HG03139 (cell line): ENCODE results near the gene WBP2.

ENCODE experiments used
- ATAC-seq: cut with Tn5 transposase; IDR thresholded peaks from one replicate; pipeline ENCODE4 v1.9.1; 2021; ENCODE audit not compliant: unreplicated experiment

The WBP2 gene

GRCh38 chr17:75828741-75829140 is 26.4 kb downstream of the WBP2 start:
- no peak for ATAC-seq

DNA sequence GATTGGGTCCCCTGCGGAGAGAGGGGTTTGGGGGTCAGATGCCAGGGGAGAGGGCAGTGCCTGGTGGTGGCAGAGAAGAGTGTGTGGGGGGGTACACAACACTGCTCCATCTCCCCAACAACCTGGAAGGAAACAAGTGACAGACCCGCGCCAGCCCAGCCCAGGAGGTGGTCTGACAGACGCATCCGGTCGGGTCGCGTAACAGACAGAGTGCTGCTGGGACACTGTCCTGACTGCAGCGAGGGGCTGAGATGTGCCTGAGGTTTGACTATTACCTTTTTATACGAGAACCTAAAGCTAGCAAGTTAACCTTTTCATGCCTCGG is 27.1 kb downstream of the WBP2 start:
- ATAC-seq, result no peak

GRCh38 chr17:75827308-75828075 is 27.6 kb downstream of the WBP2 start:
- no peak for ATAC-seq

GRCh38 chr17:75826561-75827307 is 28.4 kb downstream of the WBP2 start:
- ATAC-seq, result no peak

DNA sequence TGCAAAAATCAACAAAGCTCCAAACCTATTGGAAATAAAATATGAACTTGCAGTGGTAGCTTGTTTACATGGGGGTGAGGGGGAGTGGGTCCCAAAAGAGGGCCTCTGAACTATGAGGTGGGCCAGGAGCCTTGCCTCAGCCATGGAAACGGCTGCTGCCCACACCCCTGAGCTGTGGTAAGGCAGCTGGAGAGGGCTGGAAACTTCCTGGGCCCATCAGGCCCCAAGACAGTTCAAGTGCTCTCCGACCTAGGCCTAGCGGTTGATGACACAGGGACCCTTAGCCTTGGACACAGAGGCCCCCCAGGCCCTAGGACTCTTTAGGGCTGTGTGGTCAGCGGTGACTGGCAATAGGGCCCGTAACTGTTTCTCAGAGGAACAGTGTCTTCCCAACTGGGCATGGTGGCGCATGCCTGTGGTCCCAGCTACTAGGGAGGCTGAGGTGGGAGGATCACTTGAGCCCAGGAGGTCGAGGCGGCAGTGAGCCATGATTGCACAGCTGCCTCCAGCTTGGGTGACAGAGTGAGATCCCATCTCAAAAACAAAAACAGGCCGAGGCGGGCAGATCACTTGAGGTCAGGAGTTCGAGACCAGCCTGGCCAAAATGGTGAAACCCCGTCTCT is 29.3 kb downstream of the WBP2 start:
- no peak for ATAC-seq

DNA sequence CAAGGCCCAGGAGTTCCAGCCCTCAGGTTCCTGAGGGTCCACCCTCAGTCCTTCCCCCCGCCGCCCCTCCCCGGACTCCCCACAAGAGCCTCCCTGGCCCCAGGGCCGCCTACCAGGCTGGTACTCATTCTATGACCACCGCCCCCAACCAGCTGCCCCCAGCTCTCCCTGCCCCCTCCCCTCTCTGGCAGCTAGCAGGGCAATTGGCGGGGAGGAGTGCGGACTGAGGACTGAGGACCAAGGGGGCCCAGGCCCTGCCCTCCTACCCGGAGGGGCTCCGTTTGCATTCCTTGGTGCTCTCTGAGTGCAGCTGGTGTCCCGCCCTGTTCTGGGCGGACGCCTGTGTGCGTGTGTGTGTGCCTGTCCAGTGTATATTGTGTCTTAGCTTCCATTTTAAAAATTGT is 30.0 kb downstream of the WBP2 start:
- ATAC-seq, result no peak

DNA sequence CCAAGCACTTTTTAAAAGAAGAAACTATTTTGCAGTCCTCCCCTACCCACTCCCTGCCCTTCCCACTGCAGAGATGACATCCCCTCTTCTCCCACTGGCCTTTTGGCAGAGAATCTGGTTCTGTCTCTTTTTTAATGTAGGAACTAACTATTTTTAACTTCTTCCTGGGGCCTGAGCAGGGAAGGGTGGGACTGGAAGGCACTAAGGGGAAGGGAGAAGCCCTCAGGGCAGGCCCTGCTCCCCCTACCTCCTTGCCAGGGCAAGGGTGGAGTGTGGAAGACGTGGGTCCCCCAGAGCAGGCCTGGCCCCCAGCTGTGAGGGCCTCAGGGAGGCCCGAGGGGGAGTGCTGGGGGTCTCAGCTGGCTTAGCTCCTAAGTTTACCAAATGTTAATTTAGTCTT is 30.5 kb downstream of the WBP2 start:
- no peak for ATAC-seq

- ATAC-seq, result no peak
These were observed 31.0 kb downstream of the WBP2 start for GRCh38 chr17:75824050-75824552.

DNA sequence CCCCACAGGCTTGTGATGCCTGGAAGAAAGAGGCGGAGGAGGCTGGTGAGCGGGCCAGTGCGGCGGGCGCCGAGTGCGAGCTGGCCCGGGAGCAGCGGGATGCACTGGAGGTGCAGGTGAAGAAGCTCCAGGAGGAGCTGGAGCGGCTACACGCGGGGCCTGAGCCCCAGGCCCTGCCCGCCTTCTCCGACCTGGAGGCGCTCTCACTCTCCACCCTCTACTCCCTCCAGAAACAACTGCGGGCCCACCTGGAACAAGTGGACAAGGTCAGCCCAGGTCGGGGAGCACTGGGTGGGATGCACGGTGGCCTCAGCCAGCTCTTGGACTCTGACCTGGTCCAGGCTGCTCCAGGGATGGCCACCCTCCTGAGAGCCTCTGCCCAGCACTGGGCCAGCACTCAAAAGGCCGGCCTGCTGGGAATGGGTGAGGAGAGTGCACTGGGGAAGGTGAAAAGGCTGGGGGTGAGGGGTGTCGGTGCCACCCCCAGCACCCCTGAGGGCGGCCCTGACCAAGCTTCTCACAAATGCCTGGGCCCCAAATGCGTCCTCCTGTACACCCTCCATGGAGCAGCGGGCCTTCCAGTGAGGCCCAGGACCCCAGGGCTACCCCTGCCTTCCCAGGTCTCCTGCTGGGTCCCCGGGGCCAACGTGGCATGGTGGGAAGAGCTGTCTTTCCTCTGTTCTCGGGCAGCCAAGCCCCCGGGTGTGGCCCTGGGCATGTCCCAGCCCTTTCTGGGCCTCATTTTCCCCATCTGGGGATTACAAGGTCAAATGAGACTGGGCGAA is 31.7 kb downstream of the WBP2 start:
- no peak for ATAC-seq

- ATAC-seq, result no peak
These were observed 32.4 kb downstream of the WBP2 start for GRCh38 chr17:75822800-75823166.

DNA sequence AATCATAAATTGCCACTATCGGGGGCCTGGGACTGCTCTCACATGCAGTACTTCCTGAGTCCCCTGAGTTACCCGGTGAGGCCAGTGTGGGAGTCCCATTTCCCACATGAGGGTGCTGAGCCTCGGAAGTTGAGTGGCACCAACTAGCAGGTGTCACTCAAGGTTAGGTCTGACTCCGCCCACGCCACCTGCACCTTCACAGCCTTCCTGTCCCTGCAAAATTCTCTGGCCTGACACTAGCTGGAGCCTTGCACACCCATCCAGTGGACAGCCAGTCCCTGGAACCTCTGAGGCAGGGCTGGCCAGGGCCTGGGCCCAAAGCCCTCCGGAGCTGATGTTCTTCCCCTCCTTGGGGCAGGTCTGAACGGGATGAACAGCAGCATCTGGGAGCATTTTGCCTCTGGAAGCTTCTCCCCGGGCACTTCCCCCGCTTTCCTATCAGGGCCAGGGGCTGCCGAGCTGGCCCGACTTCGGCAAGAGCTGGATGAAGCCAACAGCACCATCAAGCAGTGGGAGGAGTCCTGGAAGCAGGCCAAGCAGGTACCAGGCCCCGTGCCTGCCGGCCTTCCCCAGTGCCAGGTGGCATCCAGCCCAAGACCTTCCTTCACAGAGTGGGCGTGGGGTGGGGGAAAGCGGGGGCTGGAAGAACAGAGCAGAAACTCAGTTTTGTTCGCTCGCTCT is 32.9 kb downstream of the WBP2 start:
- no peak for ATAC-seq

- ATAC-seq, result no peak
These were observed 33.6 kb downstream of the WBP2 start for GRCh38 chr17:75821552-75821951.

- no peak for ATAC-seq
These were observed 34.7 kb downstream of the WBP2 start for GRCh38 chr17:75820094-75821080.

- ATAC-seq, result no peak
These were observed 35.5 kb downstream of the WBP2 start for GRCh38 chr17:75819678-75820077.

- no peak for ATAC-seq
These were observed 36.0 kb downstream of the WBP2 start for GRCh38 chr17:75819116-75819515.

GRCh38 chr17:75818326-75818885 is 36.7 kb downstream of the WBP2 start:
- ATAC-seq, result no peak

- no peak for ATAC-seq
These were observed 37.6 kb downstream of the WBP2 start for GRCh38 chr17:75817571-75817970.

GRCh38 chr17:75816693-75817092 is 38.4 kb downstream of the WBP2 start:
- ATAC-seq, result no peak

DNA sequence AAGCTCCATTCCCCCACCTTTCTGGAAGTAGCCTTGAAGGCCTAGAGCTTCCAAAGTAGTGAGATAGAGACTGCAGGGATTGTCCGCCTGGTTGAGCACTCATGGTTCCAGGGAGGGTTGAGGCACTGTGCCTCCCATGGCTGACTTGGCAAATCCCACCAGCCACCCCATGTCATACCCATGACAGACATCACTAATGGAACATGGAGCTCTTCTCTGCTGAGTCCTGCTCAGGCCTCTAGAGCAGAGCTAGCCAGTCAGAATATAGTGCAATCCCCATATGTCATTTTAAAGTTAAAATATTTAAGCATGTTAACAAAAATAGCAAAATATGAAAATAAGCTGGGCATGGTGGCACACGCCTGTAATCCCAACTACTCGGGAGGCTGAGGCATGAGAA is 39.7 kb downstream of the WBP2 start:
- ATAC-seq, result no peak
